ENCODE data around the gene EMX2.
"Not testable (repeated sequence)": the region's sequence is repeated elsewhere in the genome, so short reads cannot be mapped to it uniquely, and the experiment has no call there.

Gene EMX2

GRCh38 chr10:117504562-117504961, 38.0 kb upstream of the EMX2 start:
- Histone ChIP-seq H3K36me3 (no peaks in the 10 kb centered on the region), H3K9ac (no peak overlapping the region), H3K4me1 (no peaks in the 10 kb centered on the region), H3K9me3 (no peaks in the 10 kb centered on the region), H4K20me1 (no peaks in the 10 kb centered on the region), H3K27me3 (no peaks in the 10 kb centered on the region), H3K27ac (no peak overlapping the region), H3K4me2 (no peak overlapping the region), H3K4me3 (no peak overlapping the region)
- no peak for TF ChIP-seq Cebpa-rat (IDR thresholded peaks at IDR 0.05)

DNA sequence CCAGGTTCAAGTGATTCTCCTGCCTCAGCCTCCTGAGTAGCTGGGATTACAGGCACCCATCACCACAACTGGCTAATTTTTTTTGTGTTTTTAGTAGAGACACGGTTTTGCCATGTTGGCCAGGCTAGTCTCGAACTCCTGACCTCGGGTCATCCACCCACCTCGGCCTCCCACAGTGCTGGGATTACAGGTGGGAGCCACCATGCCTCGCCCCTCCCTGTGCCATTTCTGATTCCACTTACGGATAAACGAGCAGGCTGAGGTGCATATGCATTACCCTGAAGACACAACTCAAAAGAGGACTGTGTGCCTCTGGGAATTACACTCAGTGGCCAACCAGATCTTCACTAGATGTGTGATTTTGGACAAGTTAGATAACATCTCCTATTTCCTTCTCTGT, 35.5 kb upstream of the EMX2 start:
- not testable (repeated sequence) for H3K27ac ChIP-seq, H3K9ac ChIP-seq, H3K27me3 ChIP-seq, H3K4me1 ChIP-seq, H4K20me1 ChIP-seq, H3K4me2 ChIP-seq, H3K36me3 ChIP-seq, H3K9me3 ChIP-seq, H3K4me3 ChIP-seq

GRCh38 chr10:117509573-117509972, 33.0 kb upstream of the EMX2 start:
- Histone ChIP-seq H3K36me3 (no peaks in the 10 kb centered on the region), H3K4me1 (no peaks in the 10 kb centered on the region), H3K9me3 (no peaks in the 10 kb centered on the region), H3K9ac (no peak overlapping the region), H3K4me2 (no peak overlapping the region), H3K27me3 (no peaks in the 10 kb centered on the region), H3K4me3 (no peak overlapping the region), H3K27ac (no peak overlapping the region), H4K20me1 (no peaks in the 10 kb centered on the region)
- no peak for TF ChIP-seq Cebpa-rat (IDR thresholded peaks at IDR 0.05)

- no peak overlapping the region for H3K9ac ChIP-seq
- no peak overlapping the region for H3K4me3 ChIP-seq
- TF ChIP-seq Cebpa-rat (IDR thresholded peaks at IDR 0.05): no peak
- no peaks in the 10 kb centered on the region for H3K27me3 ChIP-seq
- no peaks in the 10 kb centered on the region for H3K9me3 ChIP-seq
- no peak overlapping the region for H3K4me2 ChIP-seq
- no peaks in the 10 kb centered on the region for H3K36me3 ChIP-seq
- H3K4me1 ChIP-seq: no peaks in the 10 kb centered on the region
- H3K27ac ChIP-seq: no peak overlapping the region
- no peaks in the 10 kb centered on the region for H4K20me1 ChIP-seq
Measured at GRCh38 chr10:117511601-117512390, 30.8 kb upstream of the EMX2 start.

DNA sequence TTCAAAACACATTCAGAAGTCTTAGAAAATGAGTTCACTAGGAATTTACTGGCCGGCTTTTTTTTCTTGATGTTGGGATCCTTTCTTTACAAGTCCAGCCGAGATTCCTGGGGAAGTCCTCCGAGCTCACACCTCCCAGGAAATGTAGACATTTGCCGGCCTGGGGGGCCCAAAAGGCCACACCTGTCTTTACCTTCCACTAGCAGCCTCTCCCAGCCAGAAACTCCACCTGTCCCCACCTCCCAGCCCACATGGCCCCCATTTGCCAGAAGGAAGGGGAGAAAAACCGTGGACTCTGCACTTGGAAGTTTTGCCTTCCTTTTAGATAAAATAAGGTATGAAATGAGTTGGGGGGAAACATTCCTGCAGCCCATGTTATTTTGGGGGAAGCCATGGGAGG, 27.6 kb upstream of the EMX2 start:
- H3K4me1 ChIP-seq: no peaks in the 10 kb centered on the region
- no peaks in the 10 kb centered on the region for H3K9me3 ChIP-seq
- H3K9ac ChIP-seq: no peak overlapping the region
- no peak overlapping the region for H3K4me2 ChIP-seq
- H3K4me3 ChIP-seq: no peak overlapping the region
- no peak for TF ChIP-seq Cebpa-rat (IDR thresholded peaks at IDR 0.05)
- H3K36me3 ChIP-seq: no peaks in the 10 kb centered on the region
- H3K27ac ChIP-seq: no peak overlapping the region
- no peaks in the 10 kb centered on the region for H4K20me1 ChIP-seq
- no peaks in the 10 kb centered on the region for H3K27me3 ChIP-seq

DNA sequence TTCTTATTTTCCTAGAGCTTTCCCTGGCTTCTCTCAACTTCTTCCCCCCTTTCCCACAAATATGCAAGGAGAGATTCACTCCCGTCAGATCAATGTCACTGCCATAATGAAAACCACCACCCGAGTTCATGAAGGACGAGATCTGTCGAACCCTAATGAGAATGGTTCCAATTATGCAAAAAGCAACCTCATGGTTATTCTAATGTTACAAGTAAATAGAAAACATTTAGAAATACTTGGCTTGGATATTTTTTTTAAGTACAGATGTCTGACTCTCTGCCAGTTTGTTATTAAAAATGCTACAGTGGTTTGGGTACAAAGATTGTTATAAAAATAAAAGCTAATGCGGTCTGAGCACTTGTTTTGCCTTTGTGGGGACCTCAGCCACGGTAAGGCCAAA, 25.9 kb upstream of the EMX2 start:
- Histone ChIP-seq H3K4me3 (no peak overlapping the region), H3K27me3 (no peaks in the 10 kb centered on the region), H3K9me3 (no peaks in the 10 kb centered on the region), H3K4me1 (no peaks in the 10 kb centered on the region), H4K20me1 (no peaks in the 10 kb centered on the region), H3K4me2 (no peak overlapping the region), H3K9ac (no peak overlapping the region), H3K36me3 (no peaks in the 10 kb centered on the region), H3K27ac (no peak overlapping the region)
- TF ChIP-seq Cebpa-rat (IDR thresholded peaks at IDR 0.05): no peak

DNA sequence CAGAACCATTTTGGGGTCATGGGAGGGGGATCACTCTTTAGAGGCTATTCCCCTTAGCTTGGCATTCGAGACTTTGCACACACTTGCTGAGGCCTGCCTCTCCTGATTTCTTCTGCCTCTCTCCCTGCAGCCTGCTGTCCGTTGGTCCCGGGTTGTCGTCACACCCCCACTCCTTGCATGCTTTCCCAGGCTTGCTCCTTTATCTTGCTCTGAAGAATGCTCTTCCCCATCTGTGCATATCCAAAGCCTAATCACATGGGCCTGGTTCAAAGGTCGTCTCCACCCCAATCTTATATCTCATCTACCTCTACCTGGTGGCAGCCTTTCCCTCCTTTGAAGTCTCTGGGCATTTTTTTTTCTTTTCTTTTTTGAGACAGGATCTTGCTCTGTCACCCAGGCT, 24.3 kb upstream of the EMX2 start:
- TF ChIP-seq Cebpa-rat (IDR thresholded peaks at IDR 0.05): no peak
- no peaks in the 10 kb centered on the region for H3K4me1 ChIP-seq
- no peaks in the 10 kb centered on the region for H4K20me1 ChIP-seq
- H3K27ac ChIP-seq: no peak overlapping the region
- no peak overlapping the region for H3K4me2 ChIP-seq
- H3K27me3 ChIP-seq: no peaks in the 10 kb centered on the region
- no peak overlapping the region for H3K9ac ChIP-seq
- no peaks in the 10 kb centered on the region for H3K9me3 ChIP-seq
- H3K36me3 ChIP-seq: no peaks in the 10 kb centered on the region
- H3K4me3 ChIP-seq: no peak overlapping the region

- TF ChIP-seq Cebpa-rat (IDR thresholded peaks at IDR 0.05): no peak
- Histone ChIP-seq H3K27ac (no peak overlapping the region), H3K9ac (no peak overlapping the region), H4K20me1 (no peaks in the 10 kb centered on the region), H3K4me3 (no peak overlapping the region), H3K27me3 (no peaks in the 10 kb centered on the region), H3K36me3 (no peaks in the 10 kb centered on the region), H3K9me3 (no peaks in the 10 kb centered on the region), H3K4me2 (no peak overlapping the region), H3K4me1 (no peaks in the 10 kb centered on the region)
Measured at GRCh38 chr10:117519286-117519685, 23.3 kb upstream of the EMX2 start.

GRCh38 chr10:117519879-117520278, 22.7 kb upstream of the EMX2 start:
- H3K27me3 ChIP-seq: no peaks in the 10 kb centered on the region

GRCh38 chr10:117530791-117531190, 11.8 kb upstream of the EMX2 start:
- no peaks in the 10 kb centered on the region for H3K36me3 ChIP-seq
- H3K27me3 ChIP-seq: peaks cover 70% of the 10 kb centered on the region
- TF ChIP-seq Cebpa-rat (IDR thresholded peaks at IDR 0.05): no peak
- no peak overlapping the region for H3K9ac ChIP-seq
- peaks cover under 1% of the 10 kb centered on the region; the same call in 1 of the 2 replicates for H3K4me1 ChIP-seq
- no peaks in the 10 kb centered on the region for H3K9me3 ChIP-seq
- H3K4me2 ChIP-seq: no peak overlapping the region
- H4K20me1 ChIP-seq: peaks cover 52% of the 10 kb centered on the region
- no peak overlapping the region for H3K4me3 ChIP-seq
- no peak overlapping the region for H3K27ac ChIP-seq

More at GRCh38 chr10:117519879-117520278, 22.7 kb upstream of the EMX2 start:
- Histone ChIP-seq H3K4me3 (no peak overlapping the region), H4K20me1 (no peaks in the 10 kb centered on the region), H3K4me2 (no peak overlapping the region), H3K4me1 (no peaks in the 10 kb centered on the region), H3K36me3 (no peaks in the 10 kb centered on the region), H3K9ac (no peak overlapping the region), H3K27ac (no peak overlapping the region), H3K9me3 (no peaks in the 10 kb centered on the region)
- no peak for TF ChIP-seq Cebpa-rat (IDR thresholded peaks at IDR 0.05)

All from BLaER1 (cell line).